ENCODE measurements around the gene STK36.

- TF ChIP-seq POLR2A (IDR thresholded peaks at IDR 0.05): no peak
- no peak for TF ChIP-seq CTCF (IDR thresholded peaks at IDR 0.05)
Observed at GRCh38 chr2:218711550-218711929, 39.7 kb downstream of the STK36 start.
